Esophagus muscularis mucosa (tissue), 4 donors: Measurements from ENCODE around the gene TECTB. TPM values are rescaled to one million over a fixed set of nuclear protein-coding genes. Genes with fewer than 3 reads are reported as not detected.

ENCODE experiments used
- DNase-seq: peaks from one replicate; pipeline ENCODE4 v3.0.0-alpha.2; 2017; ENCODE audit errors: extremely low spot score
- H3K27ac ChIP-seq, 4 donors: fragments of 200-600 bp; sonication (generic); replicated peaks in 1 of 4; 1 replicate in 3 of 4; 2 replicates in 1 of 4; pipeline ENCODE4 v1.5.1; 2016 to 2019; ENCODE audit warnings: mild to moderate bottlenecking in 1 of 4
- H3K27me3 ChIP-seq, 4 donors: fragments of 200-600 bp; sonication (generic); one replicate each; pipeline versions ENCODE4 v1.5.1 to v1.6.0; 2016 to 2019
- H3K36me3 ChIP-seq, 4 donors: fragments of 200-600 bp; sonication (generic); one replicate each; pipeline ENCODE4 v1.5.1; 2016 to 2019
- H3K4me1 ChIP-seq, 4 donors: fragments of 200-600 bp; sonication (generic); one replicate each; pipeline ENCODE4 v1.5.1; 2016 to 2019
- H3K4me3 ChIP-seq, 4 donors: fragments of 200-600 bp; sonication (generic); 1 replicate in 2 of 4; 2 replicates in 2 of 4; pipeline ENCODE4 v1.5.1; 2016 to 2019; ENCODE audit warnings: mild to moderate bottlenecking in 4 of 4, moderate library complexity in 1 of 4
- H3K9me3 ChIP-seq, 4 donors: fragments of 200-600 bp; sonication (generic); 1 replicate in 3 of 4; 2 replicates in 1 of 4; pipeline ENCODE4 v1.5.1; 2016 to 2019
- EP300 ChIP-seq: sonication (generic); formaldehyde crosslinking; IDR thresholded peaks from one replicate; pipeline ENCODE4 v1.6.1; 2017; ENCODE audit warnings: antibody characterized with exemption
- POLR2A ChIP-seq: fragments of 450-650 bp; IDR thresholded peaks from one replicate; pipeline ENCODE4 v1.6.1; 2017; ENCODE audit warnings: antibody characterized with exemption, moderate library complexity, mild to moderate bottlenecking, low read depth
- POLR2AphosphoS5 ChIP-seq, 2 donors: sonication (generic); formaldehyde crosslinking; IDR thresholded peaks; one replicate each; pipeline ENCODE4 v1.6.1; 2017; ENCODE audit warnings: antibody characterized with exemption in 2 of 2
- WGBS: methylation state at CpG from one replicate; pipeline ENCODE4 v1.1.5; 2018; 5-methylcytosine and 5-hydroxymethylcytosine counted together
- intact Hi-C: fragments of 100-400 bp; cut with DNase I; formaldehyde crosslinking; loops from one replicate; pipeline ENCODE4 v1.15.1; 2023
- total RNA-seq, 4 donors: library from RNA; depleted of rRNA; stranded (reverse); fragments of >200 nt; gene quantifications; one replicate each; pipeline versions ENCODE4 v1.1.0 to v1.2.1, GENCODE V29; 2016
- TF ChIP-seq, protein P1 (sequence below), 3 experiments: fragments of 200-600 bp in 2 of 3; fragments of 450-650 bp in 1 of 3; sonication (generic) in 2 of 3; IDR thresholded peaks; one replicate each; pipeline ENCODE4 v1.5.1; 2017 to 2019; ENCODE audit warnings: antibody characterized with exemption in 3 of 3, mild to moderate bottlenecking in 2 of 3, moderate library complexity in 1 of 3

TECTB gene
- total RNA-seq, 4 donors from 2014 or later, result 0.06 TPM; not detected in 3

DNA sequence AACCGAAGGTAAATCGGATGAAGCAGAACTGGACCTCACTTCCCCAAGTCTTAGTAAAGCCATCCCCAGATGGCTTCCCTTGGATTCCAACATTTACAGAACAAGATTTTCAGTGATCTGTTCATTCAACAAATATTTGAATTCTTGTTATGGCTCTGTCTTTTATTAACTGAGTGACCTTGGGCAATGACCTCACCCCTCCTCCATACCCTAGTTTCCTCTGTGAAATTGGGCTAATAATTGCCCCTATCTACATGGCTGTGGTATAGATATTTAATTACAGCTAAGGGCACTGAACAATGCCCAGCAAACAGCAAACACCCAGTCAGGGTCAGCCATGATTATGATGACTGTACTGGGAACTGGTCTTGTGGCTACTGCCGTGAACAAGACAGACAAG is 19.1 kb downstream of the TECTB start:
- TF ChIP-seq EP300 (no peak), POLR2AphosphoS5 (IDR thresholded peaks at IDR 0.05) (no peak), POLR2A (no peak)
- TF ChIP-seq, protein P1, sequence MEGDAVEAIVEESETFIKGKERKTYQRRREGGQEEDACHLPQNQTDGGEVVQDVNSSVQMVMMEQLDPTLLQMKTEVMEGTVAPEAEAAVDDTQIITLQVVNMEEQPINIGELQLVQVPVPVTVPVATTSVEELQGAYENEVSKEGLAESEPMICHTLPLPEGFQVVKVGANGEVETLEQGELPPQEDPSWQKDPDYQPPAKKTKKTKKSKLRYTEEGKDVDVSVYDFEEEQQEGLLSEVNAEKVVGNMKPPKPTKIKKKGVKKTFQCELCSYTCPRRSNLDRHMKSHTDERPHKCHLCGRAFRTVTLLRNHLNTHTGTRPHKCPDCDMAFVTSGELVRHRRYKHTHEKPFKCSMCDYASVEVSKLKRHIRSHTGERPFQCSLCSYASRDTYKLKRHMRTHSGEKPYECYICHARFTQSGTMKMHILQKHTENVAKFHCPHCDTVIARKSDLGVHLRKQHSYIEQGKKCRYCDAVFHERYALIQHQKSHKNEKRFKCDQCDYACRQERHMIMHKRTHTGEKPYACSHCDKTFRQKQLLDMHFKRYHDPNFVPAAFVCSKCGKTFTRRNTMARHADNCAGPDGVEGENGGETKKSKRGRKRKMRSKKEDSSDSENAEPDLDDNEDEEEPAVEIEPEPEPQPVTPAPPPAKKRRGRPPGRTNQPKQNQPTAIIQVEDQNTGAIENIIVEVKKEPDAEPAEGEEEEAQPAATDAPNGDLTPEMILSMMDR (IDR thresholded peaks at IDR 0.05), result no peak
- no peak for DNase-seq
- Histone ChIP-seq H3K36me3 (no peaks in the 10 kb centered on the region), H3K27me3 (no peaks in the 10 kb centered on the region), H3K4me3 (no peak overlapping the region), H3K4me1 (no peaks in the 10 kb centered on the region), H3K27ac (no peak overlapping the region), H3K9me3 (no peaks in the 10 kb centered on the region)
- WGBS, result 89% methylated on average over 3 of the region's 3 CpGs
- intact Hi-C loops, result no loop called here

GRCh38 chr10:112303528-112303927 is 20.3 kb downstream of the TECTB start:
- no peaks in the 10 kb centered on the region for H3K27me3 ChIP-seq
- TF ChIP-seq POLR2A (no peak), EP300 (no peak), POLR2AphosphoS5 (IDR thresholded peaks at IDR 0.05) (no peak)
- TF ChIP-seq, protein P1 (IDR thresholded peaks at IDR 0.05), result no peak
- H3K9me3 ChIP-seq, result no peaks in the 10 kb centered on the region
- H3K36me3 ChIP-seq, result no peaks in the 10 kb centered on the region
- H3K27ac ChIP-seq, result no peak overlapping the region
- no peaks in the 10 kb centered on the region for H3K4me1 ChIP-seq
- no peak for DNase-seq
- 88% methylated on average over 2 of the region's 2 CpGs for WGBS
- H3K4me3 ChIP-seq, result no peak overlapping the region
- intact Hi-C loops, result no loop called here

GRCh38 chr10:112304267-112304859 is 21.2 kb downstream of the TECTB start:
- DNase-seq, result no peak
- Histone ChIP-seq H3K4me3 (no peak overlapping the region), H3K9me3 (no peaks in the 10 kb centered on the region), H3K36me3 (no peaks in the 10 kb centered on the region), H3K4me1 (no peaks in the 10 kb centered on the region), H3K27me3 (no peaks in the 10 kb centered on the region), H3K27ac (no peak overlapping the region)
- intact Hi-C loops, result no loop called here
- TF ChIP-seq EP300 (no peak), POLR2A (no peak), POLR2AphosphoS5 (IDR thresholded peaks at IDR 0.05) (no peak)
- TF ChIP-seq, protein P1 (IDR thresholded peaks at IDR 0.05), result no peak
- 80% methylated on average over 3 of the region's 3 CpGs for WGBS

GRCh38 chr10:112307358-112308124 is 24.3 kb downstream of the TECTB start:
- intact Hi-C loops, result loop anchor here (5.0 kb wide), 1 partner anchor 125 kb away; the partner anchor contains the start of gene GPAM
- peaks cover 0 to 14% (median 0%) of the 10 kb centered on the region in 4 donors for H3K27me3 ChIP-seq

More at GRCh38 chr10:112307358-112308124, 24.3 kb downstream of the TECTB start:
- Histone ChIP-seq H3K4me1 (no peaks in the 10 kb centered on the region), H3K36me3 (no peaks in the 10 kb centered on the region), H3K4me3 (no peak overlapping the region), H3K9me3 (no peaks in the 10 kb centered on the region), H3K27ac (no peak overlapping the region)
- no peak for DNase-seq
- WGBS, result 62% methylated on average over 7 of the region's 7 CpGs
- TF ChIP-seq POLR2AphosphoS5 (IDR thresholded peaks at IDR 0.05) (no peak), EP300 (no peak), POLR2A (no peak)
- TF ChIP-seq, protein P1 (IDR thresholded peaks at IDR 0.05), result peak; percentile 48 to 69 (median 52)
